HG02759 (cell line): ENCODE data around the gene ESPNL.
"Not testable (repeated sequence)": the region's sequence is repeated elsewhere in the genome, so short reads cannot be mapped to it uniquely, and the experiment has no call there.

Source experiments
- ATAC-seq: cut with Tn5 transposase; IDR thresholded peaks from one replicate; pipeline ENCODE4 v1.9.1; 2021; ENCODE audit warnings: mild to moderate bottlenecking, moderate library complexity; ENCODE audit not compliant: unreplicated experiment

The ESPNL gene

GRCh38 chr2:238100049-238100820 is at the start of gene ESPNL:
Gene ESPNL (plus strand): TSS chr2:238100340. CDS start chr2:238100420, 80 bp downstream.
- no peak for ATAC-seq

- ATAC-seq = no peak
These were observed 46.9 kb upstream of the ESPNL start for GRCh38 chr2:238053191-238053776.

- no peak for ATAC-seq
These were observed 44.3 kb upstream of the ESPNL start for GRCh38 chr2:238055841-238056240.

GRCh38 chr2:238057696-238058575 is 42.2 kb upstream of the ESPNL start:
- ATAC-seq = not testable (repeated sequence)

GRCh38 chr2:238059505-238059904 is 40.6 kb upstream of the ESPNL start:
- no peak for ATAC-seq

- ATAC-seq = no peak
These were observed 40.0 kb upstream of the ESPNL start for GRCh38 chr2:238060096-238060541.

GRCh38 chr2:238060542-238061314 is 39.4 kb upstream of the ESPNL start, which contains the start of gene SCLY:
Gene SCLY (plus strand): TSS chr2:238061001. CDS start chr2:238061055, 54 bp downstream.
- peak; percentile 96 for ATAC-seq

GRCh38 chr2:238061315-238062202 is 38.6 kb upstream of the ESPNL start:
- ATAC-seq = peak; percentile 10

- ATAC-seq = no peak
These were observed 36.5 kb upstream of the ESPNL start for GRCh38 chr2:238063414-238064189.

- ATAC-seq = no peak
These were observed 35.8 kb upstream of the ESPNL start for GRCh38 chr2:238064376-238064775.

GRCh38 chr2:238065071-238065846 is 34.9 kb upstream of the ESPNL start:
- ATAC-seq = no peak

GRCh38 chr2:238066218-238066617 is 33.9 kb upstream of the ESPNL start:
- no peak for ATAC-seq

GRCh38 chr2:238066718-238067117 is 33.4 kb upstream of the ESPNL start:
- ATAC-seq = not testable (repeated sequence)

- ATAC-seq = no peak
These were observed 32.2 kb upstream of the ESPNL start for GRCh38 chr2:238067939-238068338.

- no peak for ATAC-seq
These were observed 31.0 kb upstream of the ESPNL start for GRCh38 chr2:238069021-238069709.

GRCh38 chr2:238069877-238070276 is 30.3 kb upstream of the ESPNL start:
- no peak for ATAC-seq

- no peak for ATAC-seq
These were observed 24.7 kb upstream of the ESPNL start for GRCh38 chr2:238075397-238075796.
